HFF-Myc (cell line): Measurements from ENCODE around the gene DPF3.
A peak's percentile ranks its signal among the peaks of the same experiment; 100 is the strongest.

Source experiments
- DNase-seq: peaks from one replicate; pipeline ENCODE4 v3.0.0-alpha.2; 2011; ENCODE audit warnings: low read depth; ENCODE audit errors: extremely low read depth
- H3K4me3 ChIP-seq: replicated peaks from 2 replicates; pipeline ENCODE4 v1.5.1; 2011; ENCODE audit warnings: low read depth, mild to moderate bottlenecking, control low read depth, low read length
- CTCF ChIP-seq: IDR thresholded peaks from 2 replicates; pipeline ENCODE4 v1.5.1; 2012; ENCODE audit warnings: mild to moderate bottlenecking, low read depth, low read length, control low read depth; ENCODE audit errors: missing control alignments

DPF3 gene

GRCh38 chr14:72810201-72810600 is 83.7 kb downstream of the DPF3 start:
- no peak for TF ChIP-seq CTCF
- no peak for DNase-seq
- no peak overlapping the region for H3K4me3 ChIP-seq

GRCh38 chr14:72809063-72809462 is 84.8 kb downstream of the DPF3 start:
- no peak overlapping the region for H3K4me3 ChIP-seq
- no peak for TF ChIP-seq CTCF
- no peak for DNase-seq

- no peak for TF ChIP-seq CTCF
- H3K4me3 ChIP-seq: no peak overlapping the region
- DNase-seq: no peak
Observed at GRCh38 chr14:72808564-72808963, 85.3 kb downstream of the DPF3 start.

- DNase-seq: no peak
- TF ChIP-seq CTCF: no peak
- no peak overlapping the region for H3K4me3 ChIP-seq
Observed at GRCh38 chr14:72802588-72802946, 91.3 kb downstream of the DPF3 start.

GRCh38 chr14:72801836-72802587 is 91.9 kb downstream of the DPF3 start:
- H3K4me3 ChIP-seq: no peak overlapping the region
- no peak for TF ChIP-seq CTCF
- no peak for DNase-seq

- peak; percentile 54 for DNase-seq
- no peak overlapping the region for H3K4me3 ChIP-seq
- no peak for TF ChIP-seq CTCF
Observed at GRCh38 chr14:72801381-72801812, 92.5 kb downstream of the DPF3 start.
